Activated T-cell treated with anti-CD3 and anti-CD28 coated beads, Interleukin-2, amount 50 U/mL, for 72 hours (primary cell): ENCODE data around the gene CD19. TPM values are rescaled to one million over a fixed set of nuclear protein-coding genes. Genes with fewer than 3 reads are reported as not detected.
"Not testable (repeated sequence)": the region's sequence is repeated elsewhere in the genome, so short reads cannot be mapped to it uniquely, and the experiment has no call there.

Source experiments
- ATAC-seq, 2 donors: fragments of 150-1000 bp; cut with Tn5 transposase; replicated peaks in 1 of 2; 2 replicates each; pipeline ENCODE4 v1.10.0; 2021; ENCODE audit warnings: moderate library complexity in 2 of 2, mild to moderate bottlenecking in 1 of 2
- DNase-seq, 2 donors: peaks; one replicate each; pipeline ENCODE4 v3.0.0; 2021 to 2022; ENCODE audit warnings: mixed read lengths in 1 of 2
- H3K27ac Mint-ChIP-seq: one replicate; pipeline ENCODE4 v1.8.0; 2022; ENCODE audit warnings: mild to moderate bottlenecking, moderate library complexity, mixed read lengths
- H3K27me3 Mint-ChIP-seq: one replicate; pipeline ENCODE4 v1.8.0; 2022; ENCODE audit warnings: low read depth, mixed read lengths
- H3K36me3 Mint-ChIP-seq, 2 donors: one replicate each; pipeline ENCODE4 v1.8.0; 2022; ENCODE audit warnings: mixed read lengths in 2 of 2, mild to moderate bottlenecking in 1 of 2; ENCODE audit not compliant: insufficient read depth in 2 of 2
- H3K4me1 Mint-ChIP-seq: one replicate; pipeline ENCODE4 v1.8.0; 2022; ENCODE audit warnings: low read depth, mixed read lengths
- H3K4me3 Mint-ChIP-seq, 2 donors: one replicate each; pipeline ENCODE4 v1.8.0; 2022; ENCODE audit warnings: mild to moderate bottlenecking in 2 of 2, mixed read lengths in 2 of 2, moderate library complexity in 2 of 2
- H3K9me3 Mint-ChIP-seq, 2 donors: one replicate each; pipeline ENCODE4 v1.8.0; 2022; ENCODE audit warnings: mixed read lengths in 2 of 2
- total RNA-seq, 2 donors: library from RNA; stranded (reverse); gene quantifications; one replicate each; pipeline ENCODE4 v1.2.3, GENCODE V29; 2022

CD19 gene
- total RNA-seq = 1 to 10 TPM; 1.3 to 1.4 TPM

DNA sequence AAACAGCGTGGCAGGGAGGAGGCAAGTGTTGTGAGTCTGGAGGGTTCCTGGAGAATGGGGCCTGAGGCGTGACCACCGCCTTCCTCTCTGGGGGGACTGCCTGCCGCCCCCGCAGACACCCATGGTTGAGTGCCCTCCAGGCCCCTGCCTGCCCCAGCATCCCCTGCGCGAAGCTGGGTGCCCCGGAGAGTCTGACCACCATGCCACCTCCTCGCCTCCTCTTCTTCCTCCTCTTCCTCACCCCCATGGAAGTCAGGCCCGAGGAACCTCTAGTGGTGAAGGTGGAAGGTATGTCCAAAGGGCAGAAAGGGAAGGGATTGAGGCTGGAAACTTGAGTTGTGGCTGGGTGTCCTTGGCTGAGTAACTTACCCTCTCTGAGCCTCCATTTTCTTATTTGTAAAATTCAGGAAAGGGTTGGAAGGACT lies at the start of gene CD19:
CD19 (plus strand) TSS at position 171 of the 425 bp plus-strand sequence; CDS start at position 201, 30 bp downstream.
- Mint-ChIP-seq H3K4me3 (peak within 1 kb of the TSS; percentile 9 to 23), H3K27ac (peak within 1 kb of the TSS; percentile 83), H3K27me3 (no peaks in the 10 kb centered on the region), H3K36me3 (peaks cover 0 to 2% of the 10 kb centered on the region in 2 donors), H3K4me1 (peaks cover 25% of the 10 kb centered on the region), H3K9me3 (no peaks in the 10 kb centered on the region)
- ATAC-seq (no peak), DNase-seq (no peak)

DNA sequence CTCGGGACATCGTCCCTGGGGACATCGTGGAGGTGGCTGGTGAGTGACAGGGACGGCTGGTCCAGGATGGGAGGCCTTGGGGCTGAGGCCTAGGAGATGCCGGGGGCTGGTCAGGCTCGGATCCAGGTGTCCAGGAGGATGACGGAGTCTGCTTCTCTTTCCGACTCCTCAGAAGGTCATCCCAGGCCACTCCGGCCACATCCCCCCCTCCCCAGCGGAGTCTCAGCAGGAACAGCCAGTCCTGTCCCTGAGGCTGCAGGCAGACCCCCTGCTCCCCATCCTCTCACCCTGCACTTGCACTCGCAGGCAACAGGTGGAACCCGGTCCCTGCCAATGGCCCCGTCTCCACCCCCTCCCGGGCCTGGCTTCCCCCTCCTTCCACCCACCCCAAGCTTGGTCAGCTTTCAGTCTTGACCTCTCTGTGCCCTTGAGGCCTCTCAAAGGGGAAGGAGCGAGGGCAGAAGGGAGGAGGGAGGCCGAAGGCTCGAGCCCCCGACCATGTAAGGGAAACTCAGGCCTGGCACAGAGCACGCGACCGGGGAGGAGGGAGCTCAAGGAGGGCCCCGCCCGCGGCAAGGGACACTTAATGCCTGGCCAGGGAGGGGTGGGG lies 49.1 kb upstream of the CD19 start:
- DNase-seq (no peak), ATAC-seq (no peak)
- peaks cover 11% of the 10 kb centered on the region for H3K27me3 Mint-ChIP-seq
- peaks cover 3 to 4% of the 10 kb centered on the region in 2 donors for H3K36me3 Mint-ChIP-seq
- H3K4me1 Mint-ChIP-seq = peaks cover 28% of the 10 kb centered on the region
- no peak overlapping the region for H3K27ac Mint-ChIP-seq
- H3K4me3 Mint-ChIP-seq = no peak overlapping the region
- H3K9me3 Mint-ChIP-seq = no peaks in the 10 kb centered on the region

DNA sequence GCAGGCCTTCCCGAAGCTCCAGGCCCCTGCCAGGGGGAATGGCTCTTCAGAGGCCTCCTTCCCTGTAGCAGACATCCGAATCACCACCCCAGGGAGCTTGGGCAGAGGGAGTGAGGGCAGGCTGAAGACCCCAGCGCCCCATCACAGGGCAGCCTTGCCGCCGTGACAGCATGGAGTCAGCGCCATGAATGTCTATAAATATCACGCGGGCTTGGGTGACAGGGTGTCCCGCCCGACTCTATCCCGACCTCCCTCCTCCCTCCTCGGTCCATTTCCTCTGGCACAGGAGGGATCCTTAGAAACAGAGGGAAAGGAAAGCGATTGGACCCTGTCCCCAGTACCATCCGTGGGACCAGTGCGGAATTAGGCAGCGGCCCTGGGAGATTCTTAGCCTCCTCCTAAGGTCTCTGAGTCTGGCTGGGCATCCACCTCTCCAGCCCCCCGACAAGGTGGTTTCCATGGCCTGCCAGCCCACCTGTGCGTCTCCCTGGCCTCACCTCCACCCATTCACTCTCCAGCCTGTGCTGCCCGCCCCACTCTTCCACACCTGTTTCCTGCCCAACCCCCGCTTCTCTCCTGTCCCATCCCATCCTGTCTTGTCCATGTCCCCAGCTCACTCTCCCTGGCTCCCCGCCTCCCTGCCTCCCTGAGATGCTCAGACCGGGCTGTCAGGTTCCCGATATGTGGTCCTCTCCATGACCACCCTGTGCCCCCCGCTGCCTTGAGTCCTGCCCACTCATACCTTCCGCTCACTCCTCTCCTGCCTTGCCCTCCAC lies 48.4 kb upstream of the CD19 start:
- no peak overlapping the region for H3K27ac Mint-ChIP-seq
- DNase-seq (no peak), ATAC-seq (no peak)
- peaks cover 3 to 4% of the 10 kb centered on the region in 2 donors for H3K36me3 Mint-ChIP-seq
- no peaks in the 10 kb centered on the region for H3K9me3 Mint-ChIP-seq
- H3K4me1 Mint-ChIP-seq = peaks cover 21% of the 10 kb centered on the region
- H3K4me3 Mint-ChIP-seq = no peak overlapping the region
- peaks cover 11% of the 10 kb centered on the region for H3K27me3 Mint-ChIP-seq

DNA sequence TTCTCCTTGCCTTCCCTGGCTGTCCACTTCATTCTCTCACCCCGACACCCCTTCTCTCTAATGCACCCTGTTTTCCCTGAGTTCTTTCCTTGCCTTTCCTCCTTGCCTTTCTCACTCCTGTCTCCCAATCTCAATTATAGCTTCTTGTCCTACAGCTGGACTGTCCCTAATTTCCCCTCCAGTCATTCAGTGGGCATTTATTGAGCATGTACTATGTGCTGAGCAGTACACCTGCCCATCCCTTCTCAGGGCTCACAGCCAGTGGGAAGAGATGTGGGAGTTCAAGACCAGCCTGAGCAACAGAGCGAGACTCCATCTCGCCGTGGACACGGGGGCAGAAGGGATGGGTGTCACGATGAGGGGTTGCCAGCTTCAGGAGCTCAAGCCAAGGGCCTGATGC lies 47.7 kb upstream of the CD19 start:
- no peaks in the 10 kb centered on the region for H3K9me3 Mint-ChIP-seq
- ATAC-seq = no peak
- H3K27me3 Mint-ChIP-seq = peaks cover 11% of the 10 kb centered on the region
- no peak overlapping the region for H3K4me3 Mint-ChIP-seq
- H3K36me3 Mint-ChIP-seq = peaks cover 3 to 4% of the 10 kb centered on the region in 2 donors
- H3K27ac Mint-ChIP-seq = no peak overlapping the region
- no peak for DNase-seq
- peaks cover 14% of the 10 kb centered on the region for H3K4me1 Mint-ChIP-seq

DNA sequence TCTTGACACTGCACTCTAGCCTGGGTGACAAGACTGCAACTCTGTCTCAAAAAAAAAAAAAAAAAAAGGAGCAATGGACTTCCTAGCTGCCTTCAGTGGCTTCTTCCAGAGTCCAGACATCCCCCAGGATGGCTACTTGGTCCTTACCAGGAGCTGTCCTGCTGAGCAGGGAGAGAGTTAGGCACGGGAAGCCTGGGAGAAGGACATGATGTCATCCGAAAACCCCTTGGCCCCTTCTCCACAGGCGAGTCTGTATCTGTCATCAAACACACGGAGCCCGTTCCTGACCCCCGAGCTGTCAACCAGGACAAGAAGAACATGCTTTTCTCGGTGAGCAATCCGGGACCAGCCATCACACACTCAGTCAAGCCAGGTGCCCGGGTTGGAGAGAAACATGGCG lies 44.8 kb upstream of the CD19 start:
- Mint-ChIP-seq H3K4me3 (no peak overlapping the region), H3K27ac (no peak overlapping the region), H3K27me3 (no peaks in the 10 kb centered on the region), H3K9me3 (no peaks in the 10 kb centered on the region), H3K36me3 (no peaks in the 10 kb centered on the region), H3K4me1 (no peaks in the 10 kb centered on the region)
- ATAC-seq (no peak), DNase-seq (no peak)

DNA sequence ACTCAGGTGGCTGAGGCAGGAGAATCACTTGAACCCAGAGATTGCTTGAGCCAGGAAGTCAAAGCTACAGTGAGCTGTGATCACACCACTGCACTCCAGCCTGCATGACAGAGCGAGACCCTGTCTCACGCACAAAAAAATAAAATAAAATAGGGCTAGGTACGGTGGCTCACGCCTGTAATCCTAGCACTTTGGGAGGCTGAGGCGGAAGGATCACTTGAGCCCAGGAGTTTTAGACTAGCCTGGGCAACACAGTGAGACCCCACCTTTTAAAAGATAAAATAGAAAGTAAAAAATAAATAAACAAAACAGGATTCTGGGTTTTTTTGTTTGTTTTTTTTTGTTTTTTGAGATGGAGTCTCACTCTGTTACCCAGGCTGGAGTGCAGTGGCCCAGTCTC lies 41.4 kb upstream of the CD19 start:
- DNase-seq, H3K36me3 Mint-ChIP-seq, H3K27ac Mint-ChIP-seq, H3K4me3 Mint-ChIP-seq, ATAC-seq, H3K4me1 Mint-ChIP-seq, H3K9me3 Mint-ChIP-seq, H3K27me3 Mint-ChIP-seq: not testable (repeated sequence)

DNA sequence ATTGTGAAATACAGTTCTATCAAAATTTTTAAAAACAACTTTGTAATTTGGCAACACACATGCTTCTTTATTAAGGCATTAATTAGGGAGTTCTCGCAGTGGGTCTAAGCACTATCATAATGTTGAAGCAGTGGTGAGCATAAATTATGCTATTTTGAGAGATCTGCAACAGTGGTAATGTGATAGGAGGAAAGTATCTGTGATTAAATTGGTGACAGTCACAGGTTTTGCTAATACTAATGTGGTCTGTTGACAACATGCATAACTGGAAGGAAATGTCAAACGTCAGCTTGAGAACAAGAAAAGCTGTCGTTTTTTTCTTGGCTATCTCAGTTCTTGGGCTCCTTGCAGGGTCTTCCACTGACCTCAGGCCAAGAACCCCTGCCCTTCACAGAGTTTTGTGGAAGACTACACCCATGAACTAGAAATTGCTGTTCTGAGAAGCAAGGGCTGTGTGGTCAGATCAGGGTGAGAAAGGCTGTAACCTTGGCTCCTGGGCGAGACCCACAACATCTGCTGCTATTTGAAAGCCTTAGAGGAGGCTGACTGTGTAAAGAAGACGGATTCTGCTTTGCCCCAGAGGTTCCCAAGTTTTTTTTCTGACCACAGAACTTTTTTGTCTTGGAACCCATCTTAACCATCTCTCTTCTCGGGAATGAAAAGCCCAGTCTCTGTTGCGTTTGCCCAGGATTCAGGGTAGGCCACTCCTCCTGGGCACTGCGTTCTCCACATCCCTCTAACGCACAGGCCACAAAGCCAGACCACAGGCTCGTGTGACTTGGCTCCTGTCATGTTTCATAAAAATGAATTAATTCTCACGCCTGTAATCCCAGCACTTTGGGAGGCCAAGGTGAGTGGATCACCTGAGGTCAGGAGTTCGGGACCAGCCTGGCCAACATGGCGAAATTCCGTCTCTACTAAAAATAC lies 39.5 kb upstream of the CD19 start:
- Mint-ChIP-seq H3K4me1 (no peaks in the 10 kb centered on the region), H3K9me3 (no peaks in the 10 kb centered on the region), H3K27ac (no peak overlapping the region), H3K4me3 (no peak overlapping the region), H3K27me3 (no peaks in the 10 kb centered on the region), H3K36me3 (no peaks in the 10 kb centered on the region)
- ATAC-seq = no peak
- no peak for DNase-seq

DNA sequence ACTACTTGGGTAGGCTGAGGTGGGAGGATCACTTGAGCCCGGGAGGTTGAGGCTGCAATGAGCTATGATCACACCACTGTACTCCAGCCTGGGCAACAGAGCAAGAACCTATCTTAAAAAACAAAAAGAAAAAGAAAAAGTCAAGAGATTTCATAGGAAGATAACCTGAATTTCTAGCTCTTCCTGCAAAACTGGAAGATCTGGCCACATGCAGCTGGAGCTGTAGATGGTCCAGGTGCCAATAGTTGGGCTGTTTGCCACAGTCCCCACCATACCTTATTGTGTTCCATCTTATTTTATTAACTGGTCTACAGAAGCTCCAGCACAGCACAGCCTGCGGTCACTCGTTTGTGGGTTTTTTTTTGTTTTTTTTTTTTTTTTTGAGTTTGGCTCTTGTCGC lies 38.5 kb upstream of the CD19 start:
- no peak overlapping the region for H3K27ac Mint-ChIP-seq
- H3K27me3 Mint-ChIP-seq = no peaks in the 10 kb centered on the region
- H3K9me3 Mint-ChIP-seq = no peaks in the 10 kb centered on the region
- DNase-seq = no peak
- H3K36me3 Mint-ChIP-seq = no peaks in the 10 kb centered on the region
- no peak for ATAC-seq
- H3K4me3 Mint-ChIP-seq = no peak overlapping the region
- H3K4me1 Mint-ChIP-seq = no peaks in the 10 kb centered on the region

DNA sequence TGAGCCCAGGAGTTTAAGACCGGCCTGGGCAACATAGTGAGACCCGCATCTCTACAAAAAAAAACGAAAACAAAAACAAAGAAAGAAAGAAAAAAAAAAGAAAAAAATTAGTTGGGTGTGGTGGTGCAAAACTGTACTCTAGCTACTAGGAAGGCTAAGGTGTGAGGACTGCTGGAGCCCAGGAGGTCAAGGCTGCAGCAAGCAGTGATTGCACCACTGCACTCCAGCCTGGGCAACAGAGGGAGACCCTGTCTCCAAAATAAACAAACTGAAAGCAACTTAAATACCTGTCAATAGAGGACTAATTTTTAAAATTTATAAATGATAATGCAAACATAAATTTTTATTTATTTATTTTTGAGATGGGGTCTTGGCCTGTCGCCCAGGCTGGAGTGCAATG lies 36.2 kb upstream of the CD19 start:
- Mint-ChIP-seq H3K27me3 (no peaks in the 10 kb centered on the region), H3K9me3 (no peaks in the 10 kb centered on the region), H3K4me1 (no peaks in the 10 kb centered on the region), H3K36me3 (no peaks in the 10 kb centered on the region), H3K4me3 (no peak overlapping the region), H3K27ac (no peak overlapping the region)
- DNase-seq = no peak
- ATAC-seq = no peak

DNA sequence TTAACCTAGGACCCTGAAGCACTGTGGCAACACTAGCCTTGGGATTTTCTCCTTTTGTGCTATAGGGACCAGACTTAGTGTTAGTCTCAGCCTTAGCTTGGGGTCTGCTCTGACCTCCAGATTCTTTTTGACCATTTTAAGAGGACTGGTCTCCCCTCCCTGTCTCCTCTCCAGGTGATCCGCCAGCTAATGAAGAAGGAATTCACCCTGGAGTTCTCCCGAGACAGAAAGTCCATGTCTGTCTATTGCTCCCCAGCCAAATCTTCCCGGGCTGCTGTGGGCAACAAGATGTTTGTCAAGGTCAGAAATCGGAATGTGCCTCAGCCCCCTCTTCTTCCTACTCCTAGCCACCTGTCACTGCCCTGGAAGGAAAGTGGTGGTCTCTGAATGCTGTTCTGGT lies 33.9 kb upstream of the CD19 start:
- H3K9me3 Mint-ChIP-seq = no peaks in the 10 kb centered on the region
- H3K36me3 Mint-ChIP-seq = no peaks in the 10 kb centered on the region
- H3K4me3 Mint-ChIP-seq = no peak overlapping the region
- no peaks in the 10 kb centered on the region for H3K4me1 Mint-ChIP-seq
- H3K27ac Mint-ChIP-seq = no peak overlapping the region
- no peaks in the 10 kb centered on the region for H3K27me3 Mint-ChIP-seq
- no peak for ATAC-seq
- no peak for DNase-seq

DNA sequence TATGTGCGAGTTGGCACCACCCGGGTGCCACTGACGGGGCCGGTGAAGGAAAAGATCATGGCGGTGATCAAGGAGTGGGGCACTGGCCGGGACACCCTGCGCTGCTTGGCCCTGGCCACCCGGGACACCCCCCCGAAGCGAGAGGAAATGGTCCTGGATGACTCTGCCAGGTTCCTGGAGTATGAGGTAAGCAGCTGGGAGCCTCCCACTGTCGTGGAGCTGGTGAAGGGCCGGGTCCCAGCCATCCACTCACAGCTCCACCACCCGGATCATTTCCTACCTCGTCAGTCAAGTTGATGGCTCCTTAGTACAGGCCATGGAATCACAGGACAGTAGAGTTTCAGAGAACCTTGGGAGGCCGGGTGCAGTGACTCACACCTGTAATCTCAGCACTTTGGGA lies 33.5 kb upstream of the CD19 start:
- ATAC-seq (no peak), DNase-seq (no peak)
- H3K9me3 Mint-ChIP-seq = no peaks in the 10 kb centered on the region
- H3K4me3 Mint-ChIP-seq = no peak overlapping the region
- no peak overlapping the region for H3K27ac Mint-ChIP-seq
- H3K36me3 Mint-ChIP-seq = no peaks in the 10 kb centered on the region
- H3K4me1 Mint-ChIP-seq = no peaks in the 10 kb centered on the region
- no peaks in the 10 kb centered on the region for H3K27me3 Mint-ChIP-seq

DNA sequence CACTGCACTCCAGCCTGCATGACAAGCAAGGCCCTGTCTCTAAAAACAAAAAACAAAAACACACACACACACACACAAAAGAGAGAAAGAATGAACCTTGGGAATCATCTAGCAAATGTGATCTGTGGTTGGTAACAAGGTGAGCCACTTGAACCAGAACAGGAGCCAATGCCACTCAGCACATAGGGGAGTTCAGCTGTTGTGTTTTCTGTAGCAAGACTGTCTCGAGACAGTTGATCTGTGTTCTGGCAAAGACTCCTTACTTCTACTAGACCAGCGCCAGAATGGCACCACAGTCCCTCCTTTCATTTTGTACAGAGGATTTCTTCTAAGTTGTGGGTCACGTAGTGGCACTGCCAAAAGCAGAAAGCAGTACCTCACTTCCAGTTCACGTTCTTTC lies 32.8 kb upstream of the CD19 start:
- Mint-ChIP-seq H3K9me3 (no peaks in the 10 kb centered on the region), H3K4me3 (no peak overlapping the region), H3K27me3 (no peaks in the 10 kb centered on the region), H3K27ac (no peak overlapping the region), H3K4me1 (no peaks in the 10 kb centered on the region), H3K36me3 (no peaks in the 10 kb centered on the region)
- no peak for ATAC-seq
- no peak for DNase-seq

DNA sequence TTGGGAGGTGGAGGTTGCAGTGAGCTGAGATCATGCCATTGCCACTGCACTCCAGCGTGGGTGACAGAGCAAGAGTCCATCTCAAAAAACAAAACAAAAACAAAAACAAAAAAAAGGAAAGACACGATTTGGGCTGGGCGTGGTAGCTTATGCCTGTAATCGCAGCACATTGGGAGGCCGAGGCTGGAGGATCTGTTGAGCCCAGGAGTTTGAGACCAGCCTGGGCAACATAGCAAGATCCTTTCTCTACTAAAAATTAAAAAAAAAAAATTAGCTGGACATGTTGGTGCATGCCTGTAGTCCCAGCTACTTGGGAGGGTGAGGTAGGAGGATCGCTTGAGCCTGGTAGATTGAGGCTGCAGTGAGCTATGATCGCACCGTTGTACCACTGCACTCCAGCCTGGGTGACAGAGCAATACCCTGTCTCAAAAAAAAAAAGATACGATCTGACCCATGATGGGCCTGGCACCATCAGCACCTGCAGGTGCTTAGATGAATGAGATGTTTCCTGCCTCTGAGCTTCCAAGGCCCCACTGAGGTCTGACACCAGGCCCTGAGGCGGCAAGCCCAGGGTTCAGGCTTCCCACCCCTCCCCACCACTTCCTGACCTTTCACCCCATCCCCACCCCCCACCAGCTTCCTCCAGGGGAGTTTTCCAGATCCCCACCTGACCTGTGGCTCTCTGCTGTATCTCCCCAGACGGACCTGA lies 31.7 kb upstream of the CD19 start:
- no peak overlapping the region for H3K4me3 Mint-ChIP-seq
- ATAC-seq = no peak
- no peak overlapping the region for H3K27ac Mint-ChIP-seq
- no peaks in the 10 kb centered on the region for H3K9me3 Mint-ChIP-seq
- H3K4me1 Mint-ChIP-seq = no peaks in the 10 kb centered on the region
- no peaks in the 10 kb centered on the region for H3K36me3 Mint-ChIP-seq
- no peaks in the 10 kb centered on the region for H3K27me3 Mint-ChIP-seq
- DNase-seq = no peak
